ENCODE measurements around the gene TDP1. TPM values are rescaled to one million over a fixed set of nuclear protein-coding genes. Genes with fewer than 3 reads are reported as not detected.

The TDP1 gene
- total and polyA plus RNA-seq, 2 of the 4 experiments (the other 2 are of a cell fraction), result 23.3 to 53.1 TPM

GRCh38 chr14:89988787-89989186 lies 33.1 kb downstream of the TDP1 start:
- Histone ChIP-seq H3K79me1 (ENCODE audit: low read depth in 1 of 2, low read length in 2 of 2) (peaks cover 0 to 2% of the 10 kb centered on the region in 2 experiments; a peak in 2 of 4 replicates), H4K20me1 (ENCODE audit: insufficient read depth, low read length) (no peaks in the 10 kb centered on the region), H2BK20ac (ENCODE audit: low read depth, low read length) (no peak overlapping the region), H2AK9ac (replicated peaks; ENCODE audit: low read depth, low read length, poor library complexity) (no peak overlapping the region), H3K4me3 (ENCODE audit: insufficient read depth, low read depth, low read length) (no peak overlapping the region), H3K9ac (ENCODE audit: low read depth, low read length) (no peak overlapping the region), H3K9me1 (ENCODE audit: insufficient read depth, low read length) (no peaks in the 10 kb centered on the region; the same call in 1 of the 2 replicates), H3K4ac (ENCODE audit: low read depth, low read length) (no peak overlapping the region), H3K36me3 (ENCODE audit: control insufficient read depth, insufficient read depth, low read length) (peaks cover 16% of the 10 kb centered on the region), H3K9me3 (ENCODE audit: control insufficient read depth, insufficient read depth, low read length) (no peaks in the 10 kb centered on the region), H3K27ac (ENCODE audit: insufficient read depth, low read length) (no peak overlapping the region), H3K56ac (ENCODE audit: extremely low read depth, insufficient read depth, low read length) (no peak overlapping the region), H3K4me2 (ENCODE audit: low read depth, low read length) (no peak overlapping the region), H3K27me3 (ENCODE audit: control insufficient read depth, insufficient read depth, low read length) (no peaks in the 10 kb centered on the region), H3K23ac (ENCODE audit: low read depth, low read length) (no peak overlapping the region), H3K18ac (ENCODE audit: low read depth, low read length) (no peak overlapping the region), H3K4me1 (ENCODE audit: control insufficient read depth, insufficient read depth, low read length) (peaks cover 2% of the 10 kb centered on the region; the same call in 1 of the 2 replicates), H4K91ac (ENCODE audit: insufficient read depth, low read depth, low read length) (no peak overlapping the region), H3K14ac (replicated peaks; ENCODE audit: low read depth, low read length) (no peak overlapping the region), H2BK15ac (ENCODE audit: low read depth, low read length) (no peak overlapping the region), H2AFZ (replicated peaks; ENCODE audit: low read length, poor library complexity) (no peak overlapping the region), H4K8ac (ENCODE audit: low read depth in 2 of 2, low read length in 2 of 2) (no peak overlapping the region), H2BK5ac (ENCODE audit: low read depth, low read length, poor library complexity, severe bottlenecking) (no peak overlapping the region), H2AK5ac (ENCODE audit: low read depth, low read length) (no peak overlapping the region), H2BK120ac (ENCODE audit: low read depth, low read length) (no peak overlapping the region), H4K5ac (ENCODE audit: low read depth, low read length) (no peak overlapping the region)
- BruUV-seq (replicated peaks), result no TSS peak
- ChIA-PET CTCF (interaction anchor here (0.5 kb wide), 1 partner anchor 10 kb away, joined by 4 read pairs; no protein-coding TSS in a partner anchor), POLR2A (ENCODE audit: unreplicated experiment) (no interaction called here)
- no peak for TF ChIP-seq NFE2L2 (IDR thresholded peaks at IDR 0.05; ENCODE audit: low read depth, low read length)
- no peak for TF ChIP-seq MAZ (IDR thresholded peaks at IDR 0.05; ENCODE audit: borderline replicate concordance, low read depth, low read length)
- TF ChIP-seq CHD1 (IDR thresholded peaks at IDR 0.05; ENCODE audit: low read depth, low read length), result no peak
- TF ChIP-seq POLR2A (IDR thresholded peaks at IDR 0.05; ENCODE audit: low read depth, low read length), result no peak
- TF ChIP-seq SMC3 (IDR thresholded peaks at IDR 0.05; ENCODE audit: low read depth, low read length), result no peak
- TF ChIP-seq RAD21 (IDR thresholded peaks at IDR 0.05; ENCODE audit: low read length), result no peak
- no peak for TF ChIP-seq RFX5 (IDR thresholded peaks at IDR 0.05; ENCODE audit: low read depth, low read length)
- TF ChIP-seq CEBPB (IDR thresholded peaks at IDR 0.05; ENCODE audit: low read depth, low read length), result no peak
- TF ChIP-seq, protein P1, sequence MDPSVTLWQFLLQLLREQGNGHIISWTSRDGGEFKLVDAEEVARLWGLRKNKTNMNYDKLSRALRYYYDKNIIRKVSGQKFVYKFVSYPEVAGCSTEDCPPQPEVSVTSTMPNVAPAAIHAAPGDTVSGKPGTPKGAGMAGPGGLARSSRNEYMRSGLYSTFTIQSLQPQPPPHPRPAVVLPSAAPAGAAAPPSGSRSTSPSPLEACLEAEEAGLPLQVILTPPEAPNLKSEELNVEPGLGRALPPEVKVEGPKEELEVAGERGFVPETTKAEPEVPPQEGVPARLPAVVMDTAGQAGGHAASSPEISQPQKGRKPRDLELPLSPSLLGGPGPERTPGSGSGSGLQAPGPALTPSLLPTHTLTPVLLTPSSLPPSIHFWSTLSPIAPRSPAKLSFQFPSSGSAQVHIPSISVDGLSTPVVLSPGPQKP (IDR thresholded peaks at IDR 0.05; ENCODE audit: borderline replicate concordance, low read depth, low read length), result no peak
- TF ChIP-seq MAFK (IDR thresholded peaks at IDR 0.05; ENCODE audit: low read depth, low read length), result no peak
- TF ChIP-seq FOS (IDR thresholded peaks at IDR 0.05; ENCODE audit: low read depth, low read length), result no peak
- TF ChIP-seq, protein P2, sequence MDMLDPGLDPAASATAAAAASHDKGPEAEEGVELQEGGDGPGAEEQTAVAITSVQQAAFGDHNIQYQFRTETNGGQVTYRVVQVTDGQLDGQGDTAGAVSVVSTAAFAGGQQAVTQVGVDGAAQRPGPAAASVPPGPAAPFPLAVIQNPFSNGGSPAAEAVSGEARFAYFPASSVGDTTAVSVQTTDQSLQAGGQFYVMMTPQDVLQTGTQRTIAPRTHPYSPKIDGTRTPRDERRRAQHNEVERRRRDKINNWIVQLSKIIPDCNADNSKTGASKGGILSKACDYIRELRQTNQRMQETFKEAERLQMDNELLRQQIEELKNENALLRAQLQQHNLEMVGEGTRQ (IDR thresholded peaks at IDR 0.05; ENCODE audit: low read depth, low read length), result no peak
- TF ChIP-seq BHLHE40 (IDR thresholded peaks at IDR 0.05; ENCODE audit: low read depth, low read length), result no peak
- no peak for TF ChIP-seq RCOR1 (IDR thresholded peaks at IDR 0.05; ENCODE audit: insufficient replicate concordance, low read length)
- TF ChIP-seq CTCF (conservative IDR thresholded peaks at IDR 0.05; ENCODE audit: low read depth, low read length), result no peak
- TF ChIP-seq MXI1 (IDR thresholded peaks at IDR 0.05; ENCODE audit: borderline replicate concordance, low read depth, low read length), result no peak
- in situ Hi-C loops (cut with MboI; ENCODE audit: low sequenced_read_pairs), result loop anchor here (10.0 kb wide), 1 partner anchor 236 kb away; no protein-coding TSS in a partner anchor
- DNase-seq, result no peak
- intact Hi-C loops (cut with micrococcal nuclease), result no loop called here
- dilution Hi-C loops (cut with HindIII; ENCODE audit: low sequenced_read_pairs, unreplicated experiment), result no loop called here
- WGBS, 2 experiments (ENCODE audit: extremely low coverage in 2 of 2, insufficient read length in 1 of 2), result no CpG with 5 or more reads among the region's 5 CpGs
- ATAC-seq (ENCODE audit: low read depth), result no peak
